Stimulated activated CD4-positive, alpha-beta T cell treated with anti-CD3 and anti-CD28 coated beads, Interleukin-12 subunit alpha, Interleukin-12 subunit beta, amount 100 ng/mL, for 4 hours (primary cell): Measurements from ENCODE around the gene EIF5A.
A peak's percentile ranks its signal among the peaks of the same experiment; 100 is the strongest.

Experiments
- DNase-seq: peaks from one replicate; pipeline ENCODE4 v3.0.0-alpha.2; 2020

Gene EIF5A

DNA sequence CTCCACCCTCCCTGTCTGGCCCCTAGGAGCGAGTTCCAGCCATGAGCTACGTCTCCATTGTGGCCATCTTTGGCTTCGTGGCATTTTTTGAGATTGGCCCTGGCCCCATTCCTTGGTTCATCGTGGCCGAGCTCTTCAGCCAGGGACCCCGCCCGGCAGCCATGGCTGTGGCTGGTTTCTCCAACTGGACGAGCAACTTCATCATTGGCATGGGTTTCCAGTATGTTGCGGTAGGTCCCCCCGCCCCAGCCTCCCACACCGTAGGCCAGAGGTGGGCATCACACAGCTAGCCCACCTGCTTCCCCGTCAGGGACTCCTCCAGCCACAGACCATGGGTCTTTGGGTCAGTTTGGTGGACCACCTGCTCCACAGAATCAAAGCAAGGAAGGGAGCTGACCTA is 21.7 kb upstream of the EIF5A start:
- DNase-seq = no peak

DNA sequence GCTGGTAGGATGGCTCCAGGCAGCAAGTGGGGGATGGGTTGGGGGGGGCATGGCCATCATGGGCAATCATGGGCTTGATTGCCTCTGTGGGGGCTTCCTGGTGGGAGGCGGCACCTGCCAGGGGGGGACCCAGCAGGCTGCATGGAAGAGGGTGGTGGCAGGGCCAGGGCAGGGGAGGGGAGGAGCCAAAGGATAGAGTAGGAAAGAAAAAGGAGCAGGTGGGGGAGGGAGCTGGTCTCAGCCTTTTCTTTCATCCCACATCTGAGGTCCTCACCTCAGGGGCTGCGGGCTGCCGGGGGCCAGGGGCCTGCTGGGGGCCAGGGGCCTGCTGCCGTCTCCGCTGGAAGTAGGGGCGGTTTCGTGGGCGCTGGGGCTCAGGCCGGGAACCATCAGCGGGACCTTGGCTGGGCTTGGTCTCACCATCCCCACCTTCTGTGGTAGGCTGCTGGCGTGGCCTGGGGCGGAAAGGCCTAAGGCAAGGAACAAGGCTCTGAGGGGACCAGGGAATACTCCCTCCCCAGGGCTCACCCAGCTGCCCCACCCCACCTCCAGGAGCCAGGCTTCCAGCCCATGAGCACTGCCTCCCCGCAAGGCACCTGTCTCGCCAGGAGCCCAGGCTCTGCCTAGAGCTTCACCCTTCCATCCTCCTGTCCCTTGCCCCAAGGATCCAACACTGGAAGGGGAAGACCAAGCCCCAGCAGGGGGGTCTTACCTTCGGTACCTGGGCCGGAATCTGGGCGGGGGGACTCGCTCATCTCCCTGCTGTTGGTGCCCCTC is 18.0 kb upstream of the EIF5A start:
- no peak for DNase-seq

DNA sequence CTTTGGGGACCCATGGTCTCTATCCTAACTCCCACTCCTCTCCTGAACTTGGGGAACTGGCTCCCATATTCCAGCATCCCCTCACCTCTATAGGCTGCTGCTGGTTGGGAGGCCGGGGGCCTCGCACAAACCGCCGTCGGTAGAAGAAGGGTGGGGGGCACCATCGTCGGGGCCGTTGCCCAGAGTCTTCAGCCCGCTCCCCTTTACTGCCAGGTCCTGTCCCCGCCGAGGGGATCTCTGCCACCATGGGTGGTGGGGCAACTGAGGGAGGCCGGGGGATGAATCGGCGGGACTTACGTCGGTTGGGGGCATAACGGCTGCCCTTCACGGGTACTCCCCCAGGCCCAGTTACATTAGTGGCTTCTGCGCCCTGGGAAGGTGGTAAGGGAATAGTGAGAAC is 17.3 kb upstream of the EIF5A start:
- DNase-seq = no peak

DNA sequence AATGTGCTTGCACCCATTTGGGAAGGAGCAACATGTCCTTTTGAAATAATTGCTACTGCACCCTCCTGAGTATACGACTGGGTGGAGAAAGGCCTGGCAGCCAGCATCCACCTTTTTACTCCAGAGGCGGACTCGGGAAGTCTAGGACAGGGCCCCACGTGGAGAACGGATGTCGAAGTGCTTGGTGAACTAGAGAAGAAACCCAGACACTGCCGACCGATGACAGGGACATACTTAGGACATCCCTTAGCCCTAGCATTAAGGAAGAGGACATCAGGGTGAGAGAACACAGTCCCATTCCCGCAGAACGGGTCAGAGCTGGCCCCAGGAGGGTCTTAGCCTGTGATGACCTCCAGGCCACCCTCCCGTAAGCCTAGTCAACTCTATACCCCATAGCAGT is 16.7 kb upstream of the EIF5A start:
- no peak for DNase-seq

DNA sequence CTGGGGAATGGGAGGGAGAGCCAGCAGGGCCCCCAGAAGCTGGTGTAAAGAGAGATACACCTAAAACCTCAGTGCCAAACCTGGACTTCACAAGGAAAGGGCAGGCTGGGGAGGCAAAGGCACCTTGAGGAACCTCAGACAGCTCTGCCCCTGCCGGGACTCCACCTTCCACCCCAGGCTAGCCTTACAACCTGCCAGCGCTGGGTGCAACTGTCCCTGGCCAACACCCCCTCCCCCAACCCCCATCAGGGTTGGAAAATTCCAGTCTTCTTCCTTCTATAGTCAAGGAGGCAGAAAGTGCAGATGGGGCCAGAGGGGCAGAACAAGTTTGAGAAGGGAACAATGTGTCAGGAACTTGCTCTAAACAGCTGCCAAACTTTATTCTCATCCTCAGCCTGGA is 15.2 kb upstream of the EIF5A start:
- no peak for DNase-seq

DNA sequence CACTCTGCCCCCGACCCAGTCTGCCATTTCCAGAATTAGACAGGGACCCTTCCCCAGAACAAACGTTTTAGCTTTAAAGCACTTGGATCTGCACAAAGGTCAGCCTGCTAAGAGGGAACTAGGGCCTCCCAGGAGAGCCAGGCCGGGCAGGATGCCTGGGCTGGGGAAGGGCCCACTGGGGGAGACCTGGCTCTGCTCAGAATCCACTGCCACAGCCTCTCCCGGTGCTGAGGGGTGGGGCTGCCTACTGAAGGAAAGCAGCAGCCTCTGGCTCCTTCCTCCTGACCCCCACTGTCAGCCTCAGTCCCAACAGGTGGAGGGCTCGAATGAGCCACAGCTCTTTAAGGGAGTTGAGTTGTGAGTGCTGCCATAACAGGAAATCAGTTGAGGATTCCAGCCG is 14.7 kb upstream of the EIF5A start:
- DNase-seq = no peak

DNA sequence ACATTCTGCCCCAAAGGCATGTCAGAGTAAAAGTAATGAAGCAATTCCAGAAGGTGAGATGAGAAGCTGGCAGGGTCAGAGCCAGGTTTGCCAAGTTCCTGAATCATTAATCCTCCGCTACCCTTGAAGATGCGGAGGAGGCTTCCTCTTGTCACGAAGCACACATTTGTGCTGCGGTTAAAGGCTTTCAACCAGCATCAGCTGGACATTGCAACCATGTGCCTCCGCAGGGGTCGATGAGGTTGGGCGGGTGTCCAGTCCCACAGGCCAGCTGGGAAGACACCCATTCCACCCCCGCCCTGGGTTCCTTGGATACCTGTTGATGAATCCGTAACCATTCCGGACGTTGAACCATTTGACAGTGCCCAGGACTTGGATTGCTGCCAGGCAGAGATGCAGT is 14.3 kb upstream of the EIF5A start:
- DNase-seq = no peak

DNA sequence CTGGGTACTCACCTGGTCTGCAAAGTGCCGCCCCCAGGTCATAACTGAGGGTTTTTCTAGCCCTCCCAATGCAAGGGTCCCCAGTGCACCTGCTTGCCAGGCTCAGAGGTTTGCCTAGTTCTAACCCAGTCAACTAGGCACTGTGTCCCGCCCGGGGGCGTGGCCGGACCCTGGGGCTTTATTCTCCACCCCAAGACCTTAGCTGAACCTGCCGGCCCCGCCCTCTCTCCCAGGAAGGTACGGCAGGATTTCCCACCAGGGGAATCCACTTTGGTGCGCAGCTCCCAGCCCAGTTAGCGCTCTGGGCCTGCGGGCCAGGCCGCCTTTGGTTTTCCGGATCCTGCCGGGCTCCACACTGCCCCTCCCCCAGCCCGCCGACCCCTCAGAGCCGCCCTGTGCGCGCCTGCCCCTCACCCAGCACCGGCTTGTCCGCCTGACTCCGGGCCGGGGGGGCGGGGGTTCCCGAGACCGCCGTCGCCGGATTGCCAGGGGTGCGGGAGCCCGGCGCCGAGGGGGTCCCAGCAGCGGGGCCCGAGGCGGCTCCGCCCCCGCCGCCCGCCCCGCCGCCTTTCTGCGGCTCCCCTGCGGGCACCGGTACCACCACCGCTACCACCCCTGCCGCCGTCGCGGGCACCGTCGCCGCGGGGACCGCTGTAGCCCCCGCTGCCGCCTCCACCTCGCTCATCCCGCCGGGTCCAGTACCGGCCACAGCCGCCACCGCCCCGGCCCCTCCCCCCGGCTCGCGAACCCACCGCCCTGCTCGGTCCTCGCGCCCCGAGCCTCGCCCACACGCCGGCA is 13.4 kb upstream of the EIF5A start:
- no peak for DNase-seq

DNA sequence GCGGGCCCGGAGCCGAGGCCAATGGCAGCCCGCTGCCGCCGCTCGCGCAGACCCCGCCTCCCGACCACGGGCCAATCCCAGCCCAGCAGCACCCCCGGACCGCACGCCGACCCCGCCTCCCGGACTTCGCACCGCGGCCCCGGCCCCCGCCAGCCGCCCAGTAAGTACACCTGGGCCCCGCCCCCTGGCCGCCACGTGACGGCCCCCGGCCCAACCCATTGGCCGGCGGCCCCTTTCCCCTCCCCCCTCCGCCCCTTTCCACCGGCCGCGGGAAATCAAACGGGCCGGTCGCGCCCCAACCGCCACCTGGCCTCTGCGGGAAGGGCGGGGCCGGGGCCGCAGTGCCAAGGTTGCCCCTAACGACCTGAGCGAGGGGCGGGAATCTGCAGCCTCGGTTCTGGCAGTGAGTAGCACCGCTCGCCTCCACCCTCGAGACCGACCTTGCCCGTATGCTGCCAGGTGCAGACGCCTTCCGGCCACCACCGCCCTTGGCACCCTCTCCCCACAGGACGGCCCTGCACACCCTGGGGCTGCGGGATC is 12.7 kb upstream of the EIF5A start, which contains the start of gene YBX2:
YBX2 (minus strand) TSS at position 26 of the 540 bp plus-strand sequence. CDS start 139 bp downstream, outside the sequence.
- peak; percentile 70 for DNase-seq

DNA sequence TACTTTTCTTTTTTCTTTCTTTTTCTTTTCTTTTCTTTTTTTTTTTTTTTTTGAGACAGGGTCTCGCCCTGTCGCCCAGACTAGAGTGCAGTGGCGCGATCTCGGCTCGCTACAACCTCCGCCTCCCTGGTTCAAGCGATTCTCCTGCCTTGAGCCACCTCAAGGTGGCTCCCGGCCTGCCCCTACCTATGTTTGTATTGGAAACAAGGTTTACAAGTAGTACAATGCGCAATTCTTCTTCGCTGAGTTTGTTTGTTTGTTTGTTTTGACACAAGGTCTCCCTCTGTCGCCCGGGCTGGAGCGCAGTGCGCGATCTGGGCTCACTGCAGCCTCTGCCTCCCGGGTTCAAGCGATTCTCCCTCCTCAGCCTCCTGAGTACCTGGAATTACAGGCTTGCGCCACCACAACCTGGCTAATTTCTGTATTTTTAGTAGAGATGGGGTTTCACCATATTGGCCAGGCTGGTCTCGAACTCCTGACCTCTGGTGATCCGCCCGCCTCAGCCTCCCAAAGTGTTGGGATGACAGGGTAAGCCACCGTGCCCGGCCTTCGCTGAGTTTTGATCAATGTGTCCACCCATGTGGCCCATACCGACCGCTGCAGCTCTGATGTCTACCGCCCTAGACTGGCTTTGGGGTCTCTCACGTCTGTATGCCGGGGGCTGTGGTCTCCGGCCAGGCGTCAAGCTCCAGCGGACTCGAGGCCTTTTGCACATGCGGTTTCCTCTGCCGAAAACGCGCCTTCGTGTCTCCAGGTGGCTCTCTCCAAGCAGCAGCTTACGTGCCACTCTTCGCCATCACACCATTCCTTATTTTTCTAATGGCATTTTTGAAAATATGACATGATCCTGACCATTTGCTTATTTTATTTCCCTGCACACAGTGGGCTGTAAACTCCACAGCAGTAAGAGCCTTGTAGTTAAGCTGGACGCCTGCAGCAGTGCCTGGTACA is 11.9 kb upstream of the EIF5A start:
- DNase-seq = no peak

DNA sequence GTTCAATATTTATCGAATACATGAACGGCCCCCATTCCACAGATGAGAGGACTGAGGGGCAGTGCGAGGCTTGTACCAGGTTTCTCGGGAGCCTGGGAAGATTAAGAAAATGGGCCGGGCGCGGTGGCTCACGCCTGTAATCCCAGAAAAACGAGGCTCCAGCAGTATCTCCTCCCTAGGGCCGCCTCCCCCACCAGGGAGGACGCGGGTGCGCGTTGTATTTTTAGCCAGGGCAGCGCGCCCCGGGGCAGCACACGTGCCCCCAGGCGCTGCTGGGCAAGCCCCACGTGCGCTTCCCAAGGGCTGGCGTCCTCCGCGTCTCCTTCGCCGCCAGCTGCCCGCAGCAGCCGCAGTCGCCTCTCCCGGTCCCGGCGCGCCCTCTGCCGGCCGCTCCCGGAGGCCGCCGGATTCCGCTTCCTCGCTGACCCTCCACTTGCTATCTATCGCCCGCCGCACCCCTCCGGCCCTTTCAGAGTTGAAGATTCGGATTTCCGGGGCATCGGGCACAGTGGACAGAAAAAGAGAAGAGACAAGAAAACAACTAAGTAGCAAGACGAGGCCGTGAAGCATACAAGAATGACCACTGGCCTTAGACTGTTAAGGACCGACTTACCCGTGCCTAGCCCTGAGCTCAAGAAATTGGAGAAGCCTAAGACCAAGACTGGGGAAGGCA is 11.1 kb upstream of the EIF5A start:
- peak; percentile 74 for DNase-seq

DNA sequence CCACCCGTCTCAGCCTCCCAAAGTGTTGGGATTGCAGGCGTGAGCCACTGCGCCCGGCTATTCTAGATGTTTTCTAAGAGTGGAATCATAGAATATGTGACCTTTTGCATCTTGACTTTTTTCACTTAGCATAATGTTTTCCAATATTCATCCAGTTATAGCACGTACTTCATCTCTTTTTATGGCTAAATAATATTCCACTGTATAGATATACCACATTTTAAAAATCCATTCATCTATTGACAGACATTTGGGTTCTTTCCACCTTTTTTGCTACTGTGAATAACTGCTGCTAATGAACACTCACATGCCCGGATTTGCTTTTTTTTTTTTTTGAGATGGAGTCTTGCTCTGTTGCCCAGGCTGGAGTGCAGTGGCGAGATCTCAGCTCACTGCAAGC is 3.2 kb upstream of the EIF5A start:
- DNase-seq = no peak

DNA sequence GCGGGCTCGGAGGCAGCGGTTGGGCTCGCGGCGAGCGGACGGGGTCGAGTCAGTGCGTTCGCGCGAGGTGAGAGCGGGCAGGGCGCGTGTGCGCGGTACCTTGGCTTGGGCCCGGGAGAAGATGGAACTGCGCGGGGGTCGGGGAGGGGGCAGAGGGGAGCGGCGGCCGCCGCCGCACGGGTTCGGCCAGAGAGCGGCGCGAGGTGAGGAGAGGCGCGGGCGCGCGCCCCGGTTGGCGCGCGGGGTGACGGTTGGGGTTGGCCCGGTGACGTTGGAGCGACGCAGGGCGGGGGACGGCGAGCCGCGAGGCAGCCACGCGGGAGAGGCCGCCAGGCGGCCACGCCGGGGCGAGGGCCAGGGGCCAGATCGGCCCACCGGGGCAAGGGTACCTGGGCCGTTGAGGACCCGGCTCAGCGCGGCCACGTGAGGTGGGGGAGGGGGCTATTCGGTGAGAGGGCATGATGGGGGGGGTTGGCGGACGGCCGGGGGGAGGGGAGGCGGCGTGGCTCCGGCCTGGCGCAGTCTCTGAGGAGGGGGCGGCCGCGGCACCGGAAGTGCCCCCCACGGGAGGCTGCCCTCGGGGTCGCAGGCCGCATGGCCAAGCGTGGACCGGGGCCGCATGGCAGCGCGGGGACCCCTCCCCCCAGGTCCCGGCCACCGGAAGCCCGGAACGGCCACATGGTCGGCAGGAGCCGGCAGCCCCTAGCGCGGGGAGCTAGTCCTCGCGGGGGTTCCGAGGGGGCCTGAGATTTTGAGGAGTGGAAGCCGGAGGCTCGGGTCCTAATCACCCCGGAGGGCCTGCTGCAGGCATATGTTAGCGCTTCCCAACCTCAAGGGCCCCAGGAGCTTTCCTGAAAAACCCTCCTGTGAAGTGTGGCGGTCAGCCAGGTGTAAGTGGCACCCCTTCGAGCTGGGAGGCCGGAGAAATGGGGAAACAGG is 527 bp downstream of the EIF5A start:
- DNase-seq = peak; percentile 46

DNA sequence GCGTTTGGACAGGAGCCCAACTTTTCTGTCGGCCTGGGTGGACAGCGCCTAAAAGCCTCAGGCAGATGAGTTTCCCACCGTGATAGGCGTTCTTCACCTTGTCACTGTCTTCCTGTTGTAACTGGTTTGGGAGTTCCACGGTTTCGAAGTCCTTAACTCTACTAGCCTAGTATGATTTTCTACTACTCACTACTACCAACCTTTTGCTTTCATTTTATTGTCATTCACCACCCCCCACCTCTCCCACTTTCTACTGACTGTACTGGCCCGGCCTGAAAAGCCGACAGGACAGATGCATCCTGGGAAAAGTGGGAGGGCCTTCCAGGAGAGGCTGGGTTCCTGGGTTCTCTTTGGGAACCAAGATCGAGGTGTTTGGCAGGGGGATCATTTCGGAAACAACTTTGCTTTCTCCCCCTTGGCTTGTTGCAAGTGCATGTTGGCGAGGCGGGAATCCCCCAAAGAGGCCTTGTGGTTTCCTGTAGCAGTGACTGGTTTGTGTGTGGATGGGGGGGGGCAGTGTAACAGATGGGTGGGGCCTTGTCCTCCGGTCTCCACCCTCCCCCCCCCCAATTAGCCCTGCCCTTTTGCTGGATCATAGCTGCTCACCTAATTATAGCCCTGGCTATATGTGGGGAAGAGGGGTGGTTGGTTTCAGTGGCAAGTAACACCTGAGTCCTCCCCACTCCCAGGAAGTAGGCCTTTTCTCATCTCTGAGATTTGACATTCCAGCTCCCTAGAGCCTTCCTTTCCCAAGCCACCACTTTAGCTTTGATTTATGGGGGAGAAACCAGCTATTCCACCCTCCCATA is 1.4 kb downstream of the EIF5A start:
- DNase-seq = peak; percentile 74

DNA sequence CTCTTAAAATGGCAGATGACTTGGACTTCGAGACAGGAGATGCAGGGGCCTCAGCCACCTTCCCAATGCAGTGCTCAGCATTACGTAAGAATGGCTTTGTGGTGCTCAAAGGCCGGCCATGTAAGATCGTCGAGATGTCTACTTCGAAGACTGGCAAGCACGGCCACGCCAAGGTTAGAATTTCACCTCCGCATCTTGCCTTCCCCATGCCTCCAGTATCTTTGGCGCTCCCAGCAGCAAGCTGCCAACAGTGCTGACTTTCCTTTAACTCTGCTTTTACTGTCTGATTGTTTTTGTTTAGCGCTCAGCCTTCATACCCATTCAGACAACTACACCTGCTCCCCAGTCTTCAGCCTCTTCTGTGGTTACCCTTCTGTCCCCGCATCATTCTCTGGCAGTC is 2.2 kb downstream of the EIF5A start:
- DNase-seq = no peak

DNA sequence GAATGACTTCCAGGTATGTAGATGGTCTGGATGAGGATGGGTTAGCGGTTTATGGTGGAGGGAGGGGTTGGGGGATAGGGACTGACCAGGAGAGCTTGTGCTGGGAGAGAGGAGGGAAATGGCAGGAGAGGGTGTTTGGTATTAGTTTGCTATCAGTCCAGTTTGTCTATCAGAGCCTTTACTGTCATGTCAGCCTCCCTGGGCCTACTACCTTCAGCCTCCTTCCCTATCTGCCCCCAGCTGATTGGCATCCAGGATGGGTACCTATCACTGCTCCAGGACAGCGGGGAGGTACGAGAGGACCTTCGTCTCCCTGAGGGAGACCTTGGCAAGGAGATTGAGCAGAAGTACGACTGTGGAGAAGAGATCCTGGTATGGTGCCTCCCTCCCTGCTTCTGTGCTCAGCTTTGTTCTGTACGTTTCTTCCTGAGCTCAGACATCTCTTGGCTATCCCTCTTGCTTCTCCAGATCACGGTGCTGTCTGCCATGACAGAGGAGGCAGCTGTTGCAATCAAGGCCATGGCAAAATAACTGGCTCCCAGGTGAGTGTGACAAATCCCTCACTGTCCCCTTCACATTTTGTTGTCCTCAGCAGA is 3.8 kb downstream of the EIF5A start:
- DNase-seq = no peak

DNA sequence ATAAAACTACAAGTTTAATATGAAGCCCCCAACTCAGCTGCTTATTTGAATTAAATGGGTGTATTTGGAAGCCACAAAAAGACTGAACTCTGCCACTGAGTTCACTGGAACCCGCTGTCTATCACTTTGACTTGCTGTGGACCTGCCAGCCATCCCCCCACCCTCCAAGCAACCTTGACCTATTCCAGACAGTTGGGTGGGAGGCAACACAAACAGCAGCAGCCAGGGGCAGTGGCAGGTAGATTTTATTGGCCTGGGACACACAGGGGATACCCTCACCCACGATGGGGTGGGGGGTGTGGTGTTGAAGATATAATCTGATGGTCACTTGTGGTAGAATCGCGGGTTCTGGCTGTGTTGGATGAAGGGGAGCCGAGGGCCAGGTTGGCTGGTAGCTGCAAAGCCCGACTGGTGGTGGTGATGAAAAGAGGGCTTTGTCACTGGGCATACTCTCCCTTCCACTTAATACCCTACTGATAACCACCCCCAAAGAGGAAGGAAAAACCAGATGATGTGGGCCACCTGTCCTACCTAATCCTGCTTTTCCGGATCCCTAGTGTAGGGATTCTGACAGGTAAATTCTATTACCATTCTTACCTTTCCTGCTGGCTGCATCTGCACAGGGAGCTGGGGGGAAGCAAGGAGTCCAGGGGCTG is 5.1 kb downstream of the EIF5A start:
- DNase-seq = no peak

DNA sequence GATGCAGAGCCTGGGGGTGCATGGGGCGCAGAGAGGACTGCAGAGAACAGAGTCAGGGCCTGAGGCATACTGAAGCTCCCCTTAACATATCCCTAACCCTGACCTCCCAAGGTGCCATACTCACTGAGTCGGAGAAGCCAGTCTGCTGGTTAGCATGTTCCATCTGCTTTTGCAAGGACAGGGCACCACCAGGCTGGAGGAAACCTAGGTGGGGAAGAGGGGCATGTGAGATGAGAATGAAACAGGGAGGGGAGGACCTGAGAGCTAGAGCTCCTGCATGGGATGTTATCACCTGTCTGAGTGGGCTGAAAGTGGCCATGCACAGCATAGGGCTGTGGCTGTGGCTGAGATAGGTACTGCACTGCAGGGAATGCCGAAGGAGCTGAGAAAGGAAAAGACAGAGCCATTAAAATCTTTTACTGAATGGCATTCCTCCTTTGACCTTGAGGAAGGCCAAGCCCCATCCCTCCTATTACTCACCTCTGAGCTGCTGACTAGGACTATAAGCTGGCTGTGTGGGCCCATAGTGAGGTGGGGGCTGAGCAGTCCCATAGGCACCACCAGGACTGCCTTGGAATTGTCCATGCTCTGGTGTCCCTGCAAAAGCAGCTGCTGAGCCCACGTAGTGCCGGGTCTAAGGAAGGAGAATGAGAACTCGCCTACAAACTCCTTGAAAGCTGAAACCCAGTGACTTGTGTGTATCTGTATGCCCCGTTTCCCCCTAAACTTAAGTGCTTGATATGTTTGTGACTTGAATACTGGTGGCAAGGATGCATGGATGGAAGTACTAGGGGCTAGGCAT is 5.9 kb downstream of the EIF5A start:
- no peak for DNase-seq
